ENCODE measurements around the gene GPLD1.
A peak's percentile ranks its signal among the peaks of the same experiment; 100 is the strongest.
"Not testable (repeated sequence)": the region's sequence is repeated elsewhere in the genome, so short reads cannot be mapped to it uniquely, and the experiment has no call there.

The GPLD1 gene

DNA sequence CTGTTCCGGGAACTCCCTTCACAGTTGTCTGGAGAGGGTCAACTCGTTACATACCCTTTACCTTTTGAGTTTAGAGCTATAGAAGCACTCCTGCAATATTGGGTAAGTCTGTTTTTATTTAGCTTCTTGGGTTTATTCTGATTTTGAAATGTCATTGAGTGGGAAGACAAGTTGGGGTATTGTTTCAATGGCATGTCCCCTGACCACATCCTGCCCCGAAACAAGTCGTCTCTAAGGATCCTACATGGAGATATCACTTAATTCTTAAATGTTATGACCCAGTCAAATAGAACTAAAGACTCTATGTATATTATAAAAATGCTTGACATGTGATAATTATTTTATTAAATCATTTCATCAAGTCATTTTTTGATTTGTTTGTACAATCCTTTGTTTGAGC, 77.1 kb downstream of the GPLD1 start:
- DNase-seq (ENCODE audit: low read depth in 2 of 2), result no peak

DNA sequence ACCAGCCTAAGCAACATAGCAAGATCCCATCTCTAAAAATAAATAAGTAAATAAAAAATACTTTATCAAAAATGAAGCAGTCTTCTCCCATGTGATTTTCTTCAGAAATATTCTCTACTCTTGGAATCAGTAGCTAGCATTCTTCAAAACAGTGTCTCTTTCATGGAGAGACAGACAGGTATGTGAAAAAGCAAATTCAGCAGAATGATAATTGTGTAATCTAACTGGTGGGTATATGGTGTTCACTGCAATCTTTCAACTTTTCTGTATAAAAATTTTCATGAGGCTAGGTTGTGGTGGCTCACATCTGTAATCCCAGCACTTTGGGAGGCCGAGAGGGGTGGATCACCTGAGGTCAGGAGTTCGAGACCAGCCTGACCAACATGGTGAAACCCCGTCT, 78.8 kb downstream of the GPLD1 start:
- no peak for DNase-seq (ENCODE audit: low read depth in 2 of 2)

DNA sequence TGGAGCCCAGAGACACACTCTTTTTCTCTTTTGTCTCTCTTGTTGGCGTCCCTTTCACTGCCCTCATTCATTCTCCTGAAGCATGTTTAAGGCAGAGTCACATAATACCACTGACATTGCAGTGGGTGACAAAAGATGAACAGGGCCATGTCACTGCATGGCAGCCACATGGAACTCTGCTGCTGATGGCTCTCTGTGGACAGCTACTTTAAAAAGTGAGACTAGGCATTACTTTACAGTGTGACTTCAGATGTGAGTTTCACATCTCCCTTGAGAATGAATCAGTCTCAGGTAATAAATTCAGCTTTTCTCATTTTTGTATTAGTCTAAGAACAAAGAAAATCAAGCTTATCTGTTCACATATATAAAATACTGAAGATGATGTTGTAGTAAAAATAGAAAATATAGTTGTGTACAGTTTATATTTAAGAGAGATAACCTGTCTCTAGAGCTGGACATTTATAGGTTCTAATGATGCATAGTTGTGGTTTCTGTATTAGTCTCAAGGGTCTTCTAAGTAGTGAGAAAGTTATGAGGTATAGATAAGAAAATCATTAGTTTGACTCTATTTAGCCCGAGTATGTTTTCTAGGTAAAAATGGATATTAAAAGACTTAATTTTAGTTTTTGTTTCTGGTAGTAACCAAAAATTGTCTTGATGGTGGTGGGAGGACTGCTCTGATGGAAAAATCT, 80.5 kb downstream of the GPLD1 start:
- DNase-seq (ENCODE audit: low read depth in 2 of 2), result no peak

DNA sequence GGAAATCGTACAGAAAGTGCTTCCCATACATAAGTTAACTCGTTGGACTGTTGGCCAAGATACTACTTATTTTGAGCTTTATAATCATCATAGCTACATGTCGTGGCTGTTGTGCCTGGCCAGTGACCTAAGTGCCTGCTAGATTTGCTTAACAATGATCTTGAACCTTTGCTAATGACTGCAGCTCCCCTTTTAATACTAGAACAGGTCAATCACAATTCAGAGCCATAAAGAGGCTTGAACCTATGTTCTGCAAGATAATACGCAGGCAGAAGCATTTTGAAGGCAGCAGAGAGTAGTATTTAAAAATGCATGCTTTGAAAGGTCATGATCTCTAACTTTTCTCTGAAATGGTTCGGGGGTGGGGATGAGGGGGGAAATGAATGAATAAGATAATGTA, 84.1 kb downstream of the GPLD1 start:
- DNase-seq (ENCODE audit: low read depth in 2 of 2), result no peak

DNA sequence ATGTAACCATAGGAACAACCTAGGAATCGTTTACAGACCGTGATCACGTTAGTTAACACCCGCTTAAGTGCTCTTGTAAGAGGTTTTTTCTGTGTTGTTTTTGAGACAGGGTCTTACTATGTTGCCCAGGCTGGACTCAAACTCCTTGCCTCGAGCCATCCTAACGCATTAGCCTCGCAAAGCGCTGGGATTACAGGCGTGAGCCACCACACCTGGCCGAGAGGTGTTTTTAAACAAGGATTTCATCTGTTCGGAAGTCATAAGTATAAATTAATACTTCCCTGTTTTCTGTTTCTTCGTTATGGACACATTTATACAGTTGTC, 85.9 kb downstream of the GPLD1 start:
- DNase-seq (ENCODE audit: low read depth in 2 of 2), result no peak

DNA sequence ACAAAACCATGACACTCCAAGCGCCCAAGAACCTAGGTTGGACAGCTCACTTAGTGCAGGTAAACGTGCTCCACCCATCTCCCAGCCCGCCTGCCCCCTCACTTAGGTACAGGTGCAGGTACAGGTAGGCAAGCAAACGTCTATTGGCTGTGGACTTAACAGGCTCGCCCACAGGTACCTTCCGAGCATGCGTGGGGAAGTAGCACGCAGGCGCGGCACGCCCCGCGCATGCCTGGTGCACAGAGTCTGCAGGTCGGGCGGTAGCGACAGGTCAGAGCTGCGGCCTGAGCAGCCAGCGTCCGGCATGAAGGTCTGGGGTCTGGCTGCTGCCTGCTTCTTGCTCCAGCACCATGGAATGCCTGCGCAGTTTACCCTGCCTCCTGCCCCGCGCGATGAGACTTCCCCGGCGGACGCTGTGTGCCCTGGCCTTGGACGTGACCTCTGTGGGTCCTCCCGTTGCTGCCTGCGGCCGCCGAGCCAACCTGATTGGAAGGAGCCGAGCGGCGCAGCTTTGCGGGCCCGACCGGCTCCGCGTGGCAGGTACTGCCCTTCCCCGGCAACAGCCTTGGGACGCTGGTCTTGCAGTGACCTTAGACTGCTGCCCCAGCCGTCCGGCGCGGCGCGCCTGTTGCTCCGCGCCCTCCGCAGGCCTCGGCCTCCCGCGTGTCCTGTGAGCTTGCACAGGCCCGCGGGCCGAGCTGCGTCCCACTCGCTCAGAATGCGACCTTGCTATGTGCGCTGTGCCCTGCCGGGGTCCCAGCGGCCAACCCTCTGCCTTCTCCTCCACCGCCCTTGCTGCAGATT, 86.5 kb downstream of the GPLD1 start, which contains the start of gene MRS2:
Gene MRS2 (plus strand): TSS at position 240 of the 804 bp plus-strand sequence. CDS start 111 bp downstream, at position 351.
- peak; percentile 49 to 73 for DNase-seq (ENCODE audit: low read depth in 2 of 2)

DNA sequence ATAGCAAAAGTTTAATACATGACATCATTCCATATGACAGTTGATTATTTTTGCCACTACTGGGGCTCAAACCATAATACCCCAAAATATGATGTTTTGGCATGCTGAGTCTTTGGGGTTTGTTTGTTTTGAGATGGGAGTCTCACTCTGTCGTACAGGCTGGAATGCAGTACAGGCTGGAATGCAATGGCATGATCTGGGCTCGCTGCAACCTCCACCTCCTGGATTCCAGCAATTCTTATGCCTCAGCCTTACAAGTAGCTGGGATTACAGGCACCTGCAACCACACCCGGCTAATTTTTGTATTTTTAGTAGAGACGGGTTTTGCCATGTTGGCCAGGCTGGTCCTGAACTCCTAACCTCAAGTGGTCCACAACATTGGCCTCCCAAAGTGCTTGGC, 87.9 kb downstream of the GPLD1 start:
- DNase-seq (ENCODE audit: low read depth in 2 of 2), result no peak

DNA sequence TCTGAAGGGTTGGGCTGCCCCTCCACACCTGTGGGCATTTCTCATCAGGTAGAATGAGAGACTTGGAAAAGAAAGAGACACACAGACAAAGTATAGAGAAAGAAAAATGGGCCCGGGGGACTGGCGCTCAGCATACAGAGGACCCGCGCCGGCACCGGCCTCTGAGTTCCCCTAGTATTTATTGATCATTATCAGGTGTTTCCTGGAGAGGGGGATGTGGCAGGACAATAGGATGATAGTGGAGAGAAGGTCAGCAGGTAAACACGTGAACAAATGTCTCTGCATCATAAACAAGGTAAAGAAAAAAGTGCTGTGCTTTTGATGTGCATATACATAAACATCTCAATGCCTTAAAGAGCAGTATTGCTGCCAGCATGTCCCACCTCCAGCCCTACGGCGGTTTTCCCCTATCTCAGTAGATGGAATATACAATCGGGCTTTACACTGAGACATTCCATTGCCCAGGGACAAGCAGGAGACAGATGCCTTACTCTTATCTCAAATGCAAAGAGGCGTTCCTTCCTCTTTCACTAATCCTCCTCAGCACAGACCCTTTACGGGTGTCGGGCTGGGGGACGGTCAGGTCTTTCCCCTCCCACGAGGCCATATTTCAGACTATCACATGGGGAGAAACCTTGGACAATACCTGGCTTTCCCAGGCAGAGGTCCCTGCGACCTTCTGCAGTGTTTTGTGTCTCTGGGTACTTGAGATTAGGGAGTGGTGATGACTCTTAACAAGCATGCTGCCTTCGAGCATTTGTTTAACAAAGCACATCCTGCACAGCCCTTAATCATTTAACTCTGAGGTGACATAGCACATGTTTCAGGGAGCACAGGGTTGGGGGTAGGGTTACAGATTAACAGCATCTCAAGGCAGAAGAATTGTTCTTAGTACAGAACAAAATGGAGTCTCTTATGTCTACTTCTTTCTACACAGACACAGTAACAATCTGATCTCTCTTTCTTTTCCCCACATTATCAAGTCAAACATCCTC, 89.0 kb downstream of the GPLD1 start:
- DNase-seq (ENCODE audit: low read depth in 2 of 2), result not testable (repeated sequence)

DNA sequence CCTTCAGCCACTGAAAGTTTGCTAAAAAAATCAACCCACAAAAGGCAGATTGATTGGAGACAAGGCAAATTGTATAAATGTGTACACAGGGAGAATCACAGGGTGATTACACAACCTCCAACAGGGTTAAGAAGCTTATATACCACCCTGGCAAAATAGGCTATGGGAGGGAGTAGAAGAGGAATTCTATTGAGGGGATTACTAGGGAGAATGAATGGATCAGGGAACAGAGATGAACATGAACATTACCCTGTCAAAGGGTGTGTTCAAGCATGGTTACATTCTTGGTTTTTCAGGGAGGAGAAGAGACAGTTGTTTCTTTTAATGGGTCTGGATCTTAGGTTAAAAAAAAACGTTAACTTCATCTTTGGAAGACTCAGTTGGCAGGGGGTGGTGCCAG, 91.7 kb downstream of the GPLD1 start:
- DNase-seq (ENCODE audit: low read depth in 2 of 2), result no peak

DNA sequence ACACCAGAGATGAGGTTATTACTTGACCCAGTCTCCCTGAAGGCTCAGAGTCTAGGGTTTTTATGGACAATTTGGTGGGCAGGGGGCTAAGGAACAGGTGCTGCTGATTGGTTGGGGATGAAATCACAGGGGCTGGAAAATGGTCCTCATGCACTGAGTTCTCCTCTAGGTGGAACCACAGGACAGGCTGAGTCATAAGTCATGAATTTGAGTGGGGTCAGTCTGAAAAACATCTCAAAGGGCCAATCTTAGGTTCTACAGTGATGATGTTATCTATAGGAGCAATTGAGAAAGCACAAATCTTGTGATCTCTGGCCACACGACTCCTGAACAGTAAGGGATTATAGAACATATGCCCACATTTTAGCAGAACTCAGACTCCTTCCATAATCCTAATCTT, 92.6 kb downstream of the GPLD1 start:
- no peak for DNase-seq (ENCODE audit: low read depth in 2 of 2)

DNA sequence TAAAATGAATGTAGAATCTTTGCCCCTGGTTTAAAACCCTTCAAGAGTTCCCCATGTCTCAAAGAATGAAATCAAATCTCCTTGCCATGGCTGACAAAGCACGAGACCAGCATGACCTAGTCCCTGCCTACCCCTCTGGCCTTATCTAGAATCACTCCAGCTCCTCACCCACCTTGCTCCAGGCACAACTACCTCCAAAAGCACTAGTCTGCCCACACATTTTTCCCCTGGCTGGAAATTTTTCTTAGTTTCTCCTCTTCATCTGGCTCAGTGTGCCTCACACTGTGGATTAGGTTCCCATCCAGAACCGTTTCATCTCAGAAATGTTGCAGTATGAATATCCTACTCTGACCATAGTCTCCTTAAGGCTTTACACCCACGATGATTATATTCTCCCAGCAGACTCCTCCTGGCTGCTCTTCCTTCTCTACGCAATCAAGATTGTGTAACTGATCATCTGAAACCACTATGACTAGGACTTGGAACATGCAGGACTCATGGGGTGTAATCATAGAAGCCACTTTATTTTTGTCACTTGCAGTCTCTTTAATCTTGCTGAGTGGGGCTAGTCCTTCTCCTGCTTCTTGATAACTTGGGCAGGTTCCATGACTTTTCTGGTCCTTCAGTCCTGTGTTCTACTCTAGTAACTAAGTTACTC, 94.5 kb downstream of the GPLD1 start:
- DNase-seq (ENCODE audit: low read depth in 2 of 2), result no peak

DNA sequence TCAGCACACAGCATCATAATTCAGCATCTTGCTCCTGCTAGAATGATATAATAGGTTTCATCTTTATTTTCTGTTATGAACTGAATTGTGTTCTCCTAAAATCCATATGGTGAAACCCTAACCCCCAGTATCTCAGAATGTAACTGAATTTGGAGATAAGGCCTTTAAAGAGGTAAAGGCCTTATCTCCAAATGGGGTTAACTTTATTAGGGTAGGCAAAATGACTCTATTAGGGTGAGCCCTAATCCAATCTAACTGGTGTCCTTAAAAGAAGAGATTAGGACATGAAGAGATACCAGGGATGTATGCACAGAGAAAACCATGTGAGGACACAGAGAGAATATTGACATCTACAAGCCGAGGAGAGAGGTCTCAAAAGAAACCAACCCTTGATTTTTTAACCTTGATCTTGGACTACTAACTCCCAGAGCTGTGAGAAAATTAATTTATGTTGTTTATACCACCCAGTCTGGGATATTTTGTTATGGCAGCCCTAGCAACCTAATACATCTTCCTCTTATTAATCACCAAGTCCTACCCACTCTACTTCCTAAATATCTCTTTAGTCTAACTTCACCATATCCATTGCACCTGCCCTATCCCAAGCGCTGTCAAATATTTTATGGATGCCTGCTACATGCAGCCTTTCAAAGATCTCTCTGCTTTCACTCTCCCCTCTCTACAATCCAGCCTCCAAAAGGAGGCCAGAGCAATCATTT, 95.2 kb downstream of the GPLD1 start:
- no peak for DNase-seq (ENCODE audit: low read depth in 2 of 2)

DNA sequence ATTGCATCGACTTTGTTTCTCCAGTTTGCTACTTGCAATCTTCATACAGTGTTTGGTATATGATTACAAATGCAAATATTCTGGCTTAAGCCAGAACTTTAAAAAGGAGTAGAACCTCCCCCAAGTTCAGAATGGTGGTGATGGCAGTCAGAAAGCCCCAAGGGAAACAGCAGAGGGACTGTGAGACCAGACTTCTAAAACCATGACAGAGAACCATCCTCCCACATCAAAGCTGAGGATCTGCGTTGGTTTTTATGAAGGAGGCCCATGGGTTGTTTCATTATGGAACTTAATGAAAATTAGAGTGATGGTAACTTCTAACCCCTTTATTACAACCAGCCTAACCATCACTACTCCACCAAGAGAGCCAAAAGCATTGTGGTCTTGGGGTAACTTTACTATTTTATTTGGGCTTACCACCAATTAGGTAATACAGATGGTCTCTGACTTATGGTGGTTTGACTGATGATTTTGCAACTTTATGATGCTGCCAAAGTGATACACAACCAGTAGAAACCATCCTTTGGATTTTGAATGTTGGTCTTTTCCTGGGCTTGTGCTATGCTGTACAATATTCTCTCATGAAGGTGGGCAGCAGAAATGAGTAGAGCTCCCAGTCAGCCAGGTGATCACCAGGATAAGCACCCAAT, 97.5 kb downstream of the GPLD1 start:
- no peak for DNase-seq (ENCODE audit: low read depth in 2 of 2)

DNA sequence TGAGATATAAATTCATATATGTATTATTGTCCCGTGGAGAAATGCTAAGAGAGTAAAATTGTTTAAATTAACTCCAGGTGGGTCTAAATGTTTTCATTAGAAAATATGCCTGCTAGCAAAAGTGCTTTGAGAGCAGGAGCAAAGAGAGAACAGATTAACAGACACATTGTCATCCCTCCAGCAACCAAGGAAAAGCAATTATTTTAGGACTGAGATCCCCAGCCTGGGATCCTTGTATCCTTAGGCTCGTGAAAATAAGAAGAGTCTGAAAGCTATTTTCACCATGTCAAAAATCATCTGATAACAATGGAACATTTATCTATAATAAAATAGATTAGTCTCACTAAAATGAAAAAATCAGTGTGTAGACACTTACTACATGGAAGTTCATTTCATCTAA, 98.2 kb downstream of the GPLD1 start:
- no peak for DNase-seq (ENCODE audit: low read depth in 2 of 2)

DNA sequence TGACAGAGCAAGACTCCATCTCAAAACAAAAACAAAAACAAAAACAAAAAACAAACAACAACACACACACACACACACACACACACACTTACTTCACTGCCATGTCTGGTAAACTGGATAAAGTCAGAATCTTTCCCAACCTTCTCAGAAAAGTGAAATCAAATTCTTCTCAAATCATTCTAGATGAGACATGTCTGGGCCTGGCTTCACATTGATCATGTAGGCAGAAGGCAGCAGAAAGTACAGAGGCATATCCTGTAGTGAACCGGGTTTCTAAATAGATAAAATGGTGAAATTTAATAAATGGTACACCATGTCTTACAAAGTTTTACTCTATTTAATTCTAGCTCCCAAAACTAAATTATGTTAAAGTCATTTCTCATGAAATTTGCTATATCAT, 101.6 kb downstream of the GPLD1 start:
- DNase-seq (ENCODE audit: low read depth in 2 of 2), result no peak

DNA sequence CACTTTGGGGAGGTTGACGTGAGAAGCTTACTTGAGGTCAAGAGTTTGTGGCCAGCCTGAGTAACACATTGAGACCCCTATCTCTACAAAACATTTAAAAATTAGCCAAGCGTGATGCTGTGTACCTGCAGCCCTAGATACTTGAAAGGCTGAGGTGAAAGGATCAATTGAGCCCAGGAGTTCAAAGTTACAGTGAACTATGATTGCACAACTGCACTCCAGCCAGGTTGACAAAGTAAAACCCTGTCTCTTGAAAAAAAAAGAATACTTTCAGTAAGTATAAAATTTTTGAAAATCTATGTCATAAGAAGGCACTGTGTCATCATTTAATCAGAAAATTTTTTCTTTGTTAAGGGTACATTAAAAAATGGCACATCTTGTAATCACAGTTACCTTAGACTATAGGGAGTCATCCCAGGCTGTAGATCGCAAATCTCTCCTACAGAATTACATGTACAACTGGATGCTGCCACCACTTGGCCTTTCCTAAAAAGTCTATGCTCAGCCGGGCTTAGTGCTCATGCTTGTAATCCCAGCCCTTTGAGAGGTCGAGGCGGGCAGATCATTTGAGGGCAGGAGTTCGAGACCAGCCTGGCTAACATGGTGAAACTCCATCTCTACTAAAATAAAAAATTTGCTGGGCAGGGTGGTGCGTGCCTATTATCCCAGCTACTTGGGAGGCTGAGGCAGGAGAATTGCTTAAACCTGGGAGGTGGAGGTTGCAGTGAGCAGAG, 103.7 kb downstream of the GPLD1 start:
- DNase-seq (ENCODE audit: low read depth in 2 of 2), result no peak

DNA sequence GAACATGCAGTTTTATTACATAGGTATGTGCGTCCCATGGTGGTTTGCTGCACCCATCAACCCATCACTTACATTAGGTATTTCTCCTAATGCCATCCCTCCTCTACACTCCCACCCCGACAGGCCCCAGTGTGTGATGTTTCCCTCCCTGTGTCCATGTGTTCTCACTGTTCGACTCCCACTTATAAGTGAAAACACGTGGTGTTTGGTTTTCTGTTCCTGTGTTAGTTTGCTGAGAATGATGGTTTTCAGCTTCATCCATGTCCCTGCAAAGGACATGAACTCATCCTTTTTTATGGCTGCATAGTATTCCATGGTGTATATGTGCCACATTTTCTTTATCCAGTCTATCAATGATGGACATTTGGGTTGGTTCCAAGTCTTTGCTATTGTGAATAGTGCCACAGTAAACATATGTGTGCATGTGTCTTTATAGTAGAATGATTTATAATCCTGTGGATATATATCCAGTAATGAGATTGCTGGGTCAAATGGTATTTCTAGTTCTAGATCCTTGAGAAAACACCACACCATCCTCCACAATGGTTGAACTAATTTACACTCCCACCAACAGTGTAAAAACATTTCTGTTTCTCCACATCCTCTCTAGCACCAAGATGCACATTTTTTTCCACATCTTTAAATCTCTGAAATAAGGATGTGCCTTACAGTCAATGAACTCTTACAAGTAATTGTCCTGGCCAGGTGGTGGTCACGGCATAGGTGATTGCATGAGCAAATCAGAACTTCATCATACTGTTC, 104.8 kb downstream of the GPLD1 start:
- not testable (repeated sequence) for DNase-seq (ENCODE audit: low read depth in 2 of 2)

DNA sequence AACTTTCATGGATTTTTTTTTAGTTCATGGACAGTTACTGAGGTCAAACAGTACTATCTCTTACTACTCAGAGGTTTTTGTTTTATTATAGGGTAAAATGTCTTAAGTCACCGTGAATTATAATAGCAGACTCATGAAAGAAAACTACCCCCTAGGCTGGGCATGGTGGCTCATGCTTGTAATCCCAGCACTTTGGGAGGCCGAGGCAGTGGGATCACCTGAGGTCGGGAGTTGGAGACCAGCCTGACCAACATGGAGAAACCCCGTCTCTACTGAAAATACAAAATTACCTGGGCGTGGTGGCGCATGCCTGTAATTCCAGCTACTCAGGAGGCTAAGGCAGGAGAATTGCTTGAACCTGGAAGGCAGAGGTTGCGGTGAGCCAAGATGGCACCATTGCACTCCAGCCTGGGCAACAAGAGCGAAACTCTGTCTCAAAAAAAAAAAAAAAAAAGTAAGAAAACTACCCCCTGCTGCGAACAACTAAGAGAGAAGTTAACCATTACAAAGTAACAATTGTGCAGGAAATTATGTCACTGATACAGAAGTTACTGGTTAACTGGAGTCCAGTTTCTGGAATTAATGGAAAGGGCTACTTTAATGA, 106.4 kb downstream of the GPLD1 start:
- DNase-seq (ENCODE audit: low read depth in 2 of 2), result not testable (repeated sequence)

DNA sequence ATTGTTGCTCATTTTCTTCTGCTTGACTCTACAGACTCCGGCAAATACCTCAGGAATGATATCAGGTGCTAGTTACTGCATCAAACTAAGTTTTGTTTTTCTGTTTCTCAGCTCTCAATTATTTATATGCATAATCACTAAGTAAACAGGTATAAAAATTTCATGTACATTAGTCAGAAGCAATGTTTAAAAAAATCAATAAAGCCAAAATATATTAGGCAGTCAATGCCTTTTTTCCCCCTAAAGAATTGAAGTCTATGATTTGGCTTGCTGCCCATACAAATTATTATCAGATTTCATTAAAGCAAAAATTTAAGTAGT, 107.2 kb downstream of the GPLD1 start:
- DNase-seq (ENCODE audit: low read depth in 2 of 2), result no peak
